SKM-1 treated with dmso at 0.1 percent for 144 hours (cell line): ENCODE measurements around the gene GAS1.

Experiments
- DNase-seq: peaks from one replicate; lab custom pipeline; 2025; ENCODE audit not compliant: unreplicated experiment; lab: John Stamatoyannopoulos, UW

The GAS1 gene

DNA sequence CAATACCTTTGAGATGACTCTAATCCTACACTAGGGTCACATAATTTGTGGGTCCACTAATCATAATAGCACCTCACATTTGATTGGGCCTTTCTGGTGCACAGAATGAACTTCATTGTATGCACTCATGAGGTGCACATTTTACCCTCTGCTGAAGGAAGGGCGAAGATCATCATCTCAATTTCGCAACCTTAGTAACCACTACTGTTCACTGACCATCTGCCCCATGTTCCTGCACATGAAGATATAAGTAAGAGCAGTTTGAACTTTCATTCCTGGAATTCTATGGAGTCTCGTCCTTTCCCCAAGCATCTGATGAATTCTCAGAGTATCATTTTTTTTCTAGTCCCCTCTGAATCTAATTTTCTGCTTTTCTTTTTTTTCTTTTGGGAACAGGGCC lies 21.2 kb downstream of the GAS1 start:
- DNase-seq, result no peak

- DNase-seq, result no peak
Measured at GRCh38 chr9:86925686-86926085, 21.6 kb downstream of the GAS1 start.

DNA sequence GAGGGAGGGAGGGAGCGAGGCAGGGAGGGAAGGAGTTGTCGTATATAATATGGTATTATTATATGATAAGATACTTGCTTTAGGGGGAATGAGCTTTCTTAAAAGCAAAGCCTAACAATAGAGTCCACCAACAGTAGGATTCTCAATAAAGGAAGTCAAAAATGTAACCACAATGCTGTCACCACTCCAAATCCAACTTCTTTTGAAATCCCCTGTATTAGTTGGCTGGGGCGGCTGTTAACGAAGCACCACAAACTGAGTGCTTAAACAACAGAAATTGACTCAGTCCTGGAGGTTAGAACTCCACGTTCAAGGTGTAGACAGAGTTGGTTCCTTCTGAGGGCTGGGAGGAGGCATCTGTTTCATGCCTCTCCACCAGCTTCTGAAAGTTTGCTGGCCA lies 23.1 kb downstream of the GAS1 start:
- DNase-seq, result peak; percentile 22

GRCh38 chr9:86921151-86921923 lies 26.0 kb downstream of the GAS1 start:
- no peak for DNase-seq

GRCh38 chr9:86918556-86918955 lies 28.8 kb downstream of the GAS1 start:
- DNase-seq, result no peak

- DNase-seq, result no peak
Measured at GRCh38 chr9:86912210-86912609, 35.1 kb downstream of the GAS1 start.

GRCh38 chr9:86909388-86909787 lies 37.9 kb downstream of the GAS1 start:
- DNase-seq, result no peak

DNA sequence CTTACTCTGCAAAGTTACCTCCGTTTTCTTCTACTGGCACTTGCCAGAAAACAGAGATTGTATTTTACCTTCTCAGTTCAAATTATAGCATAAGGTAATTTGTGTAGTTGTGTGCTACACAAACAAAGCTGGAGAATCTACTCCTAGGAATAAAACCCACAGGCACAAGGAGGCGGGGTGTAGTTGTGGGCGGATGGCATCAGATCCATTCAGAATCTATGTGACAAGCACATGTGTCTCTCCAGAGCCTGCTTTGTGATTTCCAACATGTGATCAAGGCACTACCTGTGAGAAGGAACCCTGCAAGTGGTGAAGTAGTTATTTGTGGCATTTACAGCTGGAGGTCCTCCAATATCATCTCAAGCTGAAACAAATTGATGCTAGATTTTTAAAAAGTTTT lies 39.0 kb downstream of the GAS1 start:
- DNase-seq, result no peak

- DNase-seq, result no peak
Measured at GRCh38 chr9:86907346-86907745, 40.0 kb downstream of the GAS1 start.

- DNase-seq, result no peak
Measured at GRCh38 chr9:86903734-86904085, 43.6 kb downstream of the GAS1 start.

DNA sequence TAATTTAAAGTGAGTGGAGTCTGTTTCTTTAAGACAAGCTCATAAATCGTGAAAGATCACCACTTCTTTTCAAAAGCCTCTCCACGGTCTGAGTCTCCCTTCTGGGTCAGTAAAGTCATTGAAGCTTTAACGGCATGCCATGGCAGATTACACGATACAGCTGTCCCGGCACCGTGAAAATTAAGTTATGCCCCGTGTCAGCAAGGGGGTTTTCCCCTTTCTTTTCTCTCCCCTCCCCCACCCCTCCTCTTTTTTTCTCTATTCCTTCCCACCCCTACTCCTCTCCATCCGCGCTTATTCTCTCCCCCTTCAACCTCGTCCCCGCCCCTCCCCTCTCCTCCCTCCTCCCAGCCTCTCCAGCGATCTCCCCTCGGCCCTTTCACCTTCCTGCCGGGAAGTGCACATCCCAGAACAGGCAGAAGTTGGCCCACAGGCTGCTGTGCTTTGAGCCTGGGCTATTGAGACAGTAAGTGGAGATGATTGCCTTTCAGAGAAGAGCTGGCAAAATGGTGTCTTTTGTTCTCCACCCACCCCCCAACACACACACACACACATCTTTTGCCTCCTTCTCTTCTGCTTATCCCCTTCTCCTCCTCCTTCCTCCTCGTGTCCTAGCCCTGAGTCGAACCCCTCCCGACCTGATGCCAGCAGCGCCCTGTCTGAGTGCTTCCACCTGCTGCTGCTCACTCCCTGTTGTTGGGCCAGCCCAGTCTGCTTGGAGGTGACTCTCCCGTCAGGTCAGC lies 44.1 kb downstream of the GAS1 start:
- no peak for DNase-seq

GRCh38 chr9:86902586-86902985 lies 44.7 kb downstream of the GAS1 start:
- DNase-seq, result no peak

- no peak for DNase-seq
Measured at GRCh38 chr9:86902176-86902575, 45.1 kb downstream of the GAS1 start.

DNA sequence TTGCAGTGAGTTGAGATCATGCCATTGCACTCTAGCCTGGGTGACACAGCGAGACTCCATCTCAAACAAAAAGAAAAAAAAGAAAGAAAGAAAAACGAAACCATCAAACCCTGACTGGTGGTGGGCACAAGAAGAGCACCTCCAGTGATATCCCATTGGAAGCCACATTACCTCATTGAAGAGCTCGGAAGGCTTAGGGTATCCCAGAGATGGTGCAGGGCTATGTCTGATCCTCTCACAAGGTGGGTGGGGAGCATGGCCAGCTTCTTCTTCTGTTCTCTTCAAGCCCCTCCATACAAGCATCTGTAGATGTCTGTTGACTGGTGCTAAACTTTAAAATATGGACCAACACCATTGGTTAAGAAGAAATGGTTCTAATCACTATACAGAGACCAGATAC lies 45.8 kb downstream of the GAS1 start:
- DNase-seq, result no peak
